ENCODE data around the gene TMC3. TPM values are rescaled to one million over a fixed set of nuclear protein-coding genes. Genes with fewer than 3 reads are reported as not detected.

The TMC3 gene
- total RNA-seq, 1 experiment from 2014 or later = not detected

DNA sequence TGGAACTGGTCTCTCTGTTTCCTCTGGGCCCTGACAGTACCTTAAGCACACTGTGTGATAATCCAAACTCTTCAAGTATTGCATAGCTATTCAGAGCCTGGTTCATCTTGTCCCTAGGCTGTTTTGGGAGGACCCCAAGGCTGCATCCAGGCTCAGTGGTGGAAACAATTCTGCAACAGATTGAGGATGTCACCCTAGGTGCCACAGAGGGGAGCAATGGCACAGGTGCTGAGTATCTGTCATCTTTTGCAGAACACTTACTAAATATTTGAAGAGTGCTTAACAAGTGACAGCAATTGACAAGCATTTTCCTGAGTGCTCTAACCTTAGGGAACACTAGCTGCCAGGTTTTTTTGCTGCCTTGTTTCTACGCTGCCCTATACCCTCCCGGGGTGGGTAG is 77.8 kb downstream of the TMC3 start:
- CTCF ChIA-PET = no interaction called here
- no peak for DNase-seq
- Mint-ChIP-seq H3K36me3 (ENCODE audit: insufficient read depth, unreplicated experiment) (no peaks in the 10 kb centered on the region), H3K27ac (ENCODE audit: unreplicated experiment) (no peak overlapping the region), H3K9me3 (ENCODE audit: unreplicated experiment) (no peaks in the 10 kb centered on the region), H3K4me1 (ENCODE audit: low read depth, unreplicated experiment) (no peaks in the 10 kb centered on the region), H3K4me3 (ENCODE audit: unreplicated experiment) (no peak overlapping the region), H3K27me3 (ENCODE audit: insufficient read depth, unreplicated experiment) (peaks cover 11% of the 10 kb centered on the region)
- Histone ChIP-seq H3K4me1 (no peaks in the 10 kb centered on the region), H3K27me3 (replicated peaks; ENCODE audit: control insufficient read depth, insufficient read depth, low read length) (no peaks in the 10 kb centered on the region; the same call in none of the 2 replicates), H3K9me3 (no peaks in the 10 kb centered on the region), H3K4me3 (ENCODE audit: low read depth, low read length) (no peak overlapping the region), H3K36me3 (ENCODE audit: control insufficient read depth, insufficient read depth, low read length) (no peaks in the 10 kb centered on the region)
- no TSS peak for BruUV-seq (replicated peaks)
- intact Hi-C loops (cut with micrococcal nuclease; ENCODE audit: unreplicated experiment) = no loop called here
- POLR2A ChIA-PET = no interaction called here
- TF ChIP-seq, protein P1, sequence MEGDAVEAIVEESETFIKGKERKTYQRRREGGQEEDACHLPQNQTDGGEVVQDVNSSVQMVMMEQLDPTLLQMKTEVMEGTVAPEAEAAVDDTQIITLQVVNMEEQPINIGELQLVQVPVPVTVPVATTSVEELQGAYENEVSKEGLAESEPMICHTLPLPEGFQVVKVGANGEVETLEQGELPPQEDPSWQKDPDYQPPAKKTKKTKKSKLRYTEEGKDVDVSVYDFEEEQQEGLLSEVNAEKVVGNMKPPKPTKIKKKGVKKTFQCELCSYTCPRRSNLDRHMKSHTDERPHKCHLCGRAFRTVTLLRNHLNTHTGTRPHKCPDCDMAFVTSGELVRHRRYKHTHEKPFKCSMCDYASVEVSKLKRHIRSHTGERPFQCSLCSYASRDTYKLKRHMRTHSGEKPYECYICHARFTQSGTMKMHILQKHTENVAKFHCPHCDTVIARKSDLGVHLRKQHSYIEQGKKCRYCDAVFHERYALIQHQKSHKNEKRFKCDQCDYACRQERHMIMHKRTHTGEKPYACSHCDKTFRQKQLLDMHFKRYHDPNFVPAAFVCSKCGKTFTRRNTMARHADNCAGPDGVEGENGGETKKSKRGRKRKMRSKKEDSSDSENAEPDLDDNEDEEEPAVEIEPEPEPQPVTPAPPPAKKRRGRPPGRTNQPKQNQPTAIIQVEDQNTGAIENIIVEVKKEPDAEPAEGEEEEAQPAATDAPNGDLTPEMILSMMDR (IDR thresholded peaks at IDR 0.05; ENCODE audit: insufficient read depth in 1 of 2, low read depth in 1 of 2, low read length in 1 of 2, severe bottlenecking in 1 of 2, unreplicated experiment in 1 of 2) = no peak

DNA sequence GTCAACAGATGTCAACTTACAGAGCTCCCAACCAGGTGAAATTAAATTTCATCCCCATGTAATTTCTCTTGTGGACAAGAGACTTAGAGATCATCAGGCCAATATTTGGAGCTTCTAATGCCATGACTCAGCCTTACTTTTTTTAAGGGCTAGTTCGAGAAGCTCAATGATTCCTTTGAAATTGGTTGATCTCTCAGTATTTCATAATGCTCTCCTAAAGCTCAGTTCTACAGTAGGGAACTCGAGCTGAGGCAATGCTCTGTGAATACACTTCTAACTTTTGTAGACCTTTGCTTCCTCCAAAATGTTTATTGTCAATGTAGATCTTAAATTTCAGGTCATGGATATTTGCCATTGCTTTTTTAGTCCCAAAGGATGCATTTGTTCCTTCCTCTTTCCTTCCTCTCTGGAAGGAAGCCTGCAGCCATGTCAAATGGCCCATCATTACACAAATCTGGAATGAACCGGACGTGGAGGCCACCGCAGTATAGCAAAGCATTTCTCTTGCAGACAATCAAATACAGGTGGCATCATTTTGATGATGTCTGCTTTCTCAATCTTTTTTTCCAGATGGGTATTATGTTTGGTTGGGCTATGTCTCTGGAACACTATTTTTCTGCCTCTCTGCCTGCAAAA is 78.4 kb downstream of the TMC3 start:
- ChIA-PET CTCF (interaction anchor here (0.6 kb wide), 1 partner anchor 20 kb away, joined by 3 read pairs; no protein-coding TSS in a partner anchor), POLR2A (no interaction called here)
- TF ChIP-seq, protein P1 (IDR thresholded peaks at IDR 0.05; ENCODE audit: insufficient read depth in 1 of 2, low read depth in 1 of 2, low read length in 1 of 2, severe bottlenecking in 1 of 2, unreplicated experiment in 1 of 2) = no peak
- intact Hi-C loops (cut with micrococcal nuclease; ENCODE audit: unreplicated experiment) = no loop called here
- Histone ChIP-seq H3K4me3 (ENCODE audit: low read depth, low read length) (no peak overlapping the region), H3K36me3 (ENCODE audit: control insufficient read depth, insufficient read depth, low read length) (no peaks in the 10 kb centered on the region), H3K27me3 (replicated peaks; ENCODE audit: control insufficient read depth, insufficient read depth, low read length) (no peaks in the 10 kb centered on the region; the same call in none of the 2 replicates), H3K9me3 (no peaks in the 10 kb centered on the region), H3K4me1 (no peaks in the 10 kb centered on the region)
- H3K9me3 Mint-ChIP-seq (ENCODE audit: unreplicated experiment) = no peaks in the 10 kb centered on the region
- no peak for DNase-seq
- H3K27ac Mint-ChIP-seq (ENCODE audit: unreplicated experiment) = no peak overlapping the region
- peaks cover 11% of the 10 kb centered on the region for H3K27me3 Mint-ChIP-seq (ENCODE audit: insufficient read depth, unreplicated experiment)
- no peaks in the 10 kb centered on the region for H3K4me1 Mint-ChIP-seq (ENCODE audit: low read depth, unreplicated experiment)
- H3K4me3 Mint-ChIP-seq (ENCODE audit: unreplicated experiment) = no peak overlapping the region
- BruUV-seq (replicated peaks) = no TSS peak
- H3K36me3 Mint-ChIP-seq (ENCODE audit: insufficient read depth, unreplicated experiment) = no peaks in the 10 kb centered on the region

DNA sequence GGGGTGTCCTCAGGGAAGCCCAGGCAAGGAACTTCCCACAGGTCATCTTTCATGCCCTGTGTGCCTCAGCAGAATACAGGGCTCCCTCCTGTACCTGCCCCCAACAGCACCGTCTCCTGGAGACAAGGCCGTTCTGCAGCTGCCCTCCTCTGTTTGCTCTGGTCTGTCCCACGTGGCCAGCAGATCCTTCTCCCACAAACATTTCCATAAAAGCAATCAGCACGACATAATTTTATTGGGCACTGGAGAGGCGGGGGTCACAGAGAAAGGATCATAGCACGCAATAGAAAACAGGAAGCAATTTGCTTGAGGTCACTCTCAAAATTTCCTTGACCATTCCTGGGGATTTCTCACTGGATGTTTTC is 79.5 kb downstream of the TMC3 start:
- H3K27me3 Mint-ChIP-seq (ENCODE audit: insufficient read depth, unreplicated experiment) = peaks cover 13% of the 10 kb centered on the region
- H3K9me3 Mint-ChIP-seq (ENCODE audit: unreplicated experiment) = no peaks in the 10 kb centered on the region
- no peaks in the 10 kb centered on the region for H3K4me1 Mint-ChIP-seq (ENCODE audit: low read depth, unreplicated experiment)
- no peak overlapping the region for H3K27ac Mint-ChIP-seq (ENCODE audit: unreplicated experiment)
- Histone ChIP-seq H3K27me3 (replicated peaks; ENCODE audit: control insufficient read depth, insufficient read depth, low read length) (no peaks in the 10 kb centered on the region; the same call in none of the 2 replicates), H3K36me3 (ENCODE audit: control insufficient read depth, insufficient read depth, low read length) (no peaks in the 10 kb centered on the region), H3K4me3 (ENCODE audit: low read depth, low read length) (no peak overlapping the region), H3K4me1 (no peaks in the 10 kb centered on the region), H3K9me3 (no peaks in the 10 kb centered on the region)
- CTCF ChIA-PET = no interaction called here
- POLR2A ChIA-PET = no interaction called here
- DNase-seq = no peak
- TF ChIP-seq, protein P1 (IDR thresholded peaks at IDR 0.05; ENCODE audit: insufficient read depth in 1 of 2, low read depth in 1 of 2, low read length in 1 of 2, severe bottlenecking in 1 of 2, unreplicated experiment in 1 of 2) = no peak
- intact Hi-C loops (cut with micrococcal nuclease; ENCODE audit: unreplicated experiment) = no loop called here
- no peaks in the 10 kb centered on the region for H3K36me3 Mint-ChIP-seq (ENCODE audit: insufficient read depth, unreplicated experiment)
- BruUV-seq (replicated peaks) = no TSS peak
- H3K4me3 Mint-ChIP-seq (ENCODE audit: unreplicated experiment) = no peak overlapping the region
